ENCODE data around the gene ATXN1.

ATXN1 gene

GRCh38 chr6:16750566-16750965, 10.7 kb downstream of the ATXN1 start (continued):
- no peak for TF ChIP-seq TSHZ2 (CRISPR knock-in tag; IDR thresholded peaks at IDR 0.05)

GRCh38 chr6:16749516-16750485, 11.5 kb downstream of the ATXN1 start:
- TF ChIP-seq CSDC2 (CRISPR knock-in tag; IDR thresholded peaks at IDR 0.05) (no peak), ARNTL (CRISPR knock-in tag; IDR thresholded peaks at IDR 0.05; ENCODE audit: borderline replicate concordance, low read depth) (no peak), ZNF565 (CRISPR knock-in tag; conservative IDR thresholded peaks at IDR 0.05; ENCODE audit: low read depth) (no peak), PPARA (CRISPR knock-in tag; IDR thresholded peaks at IDR 0.05; ENCODE audit: borderline replicate concordance) (no peak), SNAI2 (CRISPR knock-in tag; IDR thresholded peaks at IDR 0.05) (no peak), PATZ1 (CRISPR knock-in tag; IDR thresholded peaks at IDR 0.05; ENCODE audit: borderline replicate concordance) (no peak), BACH2 (CRISPR knock-in tag; IDR thresholded peaks at IDR 0.05; ENCODE audit: borderline replicate concordance) (no peak), CREB5 (CRISPR knock-in tag; IDR thresholded peaks at IDR 0.05; ENCODE audit: low read depth) (no peak), ZFP3 (CRISPR knock-in tag; IDR thresholded peaks at IDR 0.05) (no peak)
- ATAC-seq = no peak

GRCh38 chr6:16748025-16748319, 13.3 kb downstream of the ATXN1 start:
- ATAC-seq = no peak
- TF ChIP-seq ZFP30 (CRISPR knock-in tag; IDR thresholded peaks at IDR 0.05) (no peak), PPARA (CRISPR knock-in tag; IDR thresholded peaks at IDR 0.05; ENCODE audit: borderline replicate concordance) (no peak), ISL1 (CRISPR knock-in tag; IDR thresholded peaks at IDR 0.05) (no peak)

GRCh38 chr6:16747232-16748024, 13.8 kb downstream of the ATXN1 start:
- TF ChIP-seq CSDC2 (CRISPR knock-in tag; IDR thresholded peaks at IDR 0.05) (no peak), POU6F1 (CRISPR knock-in tag; IDR thresholded peaks at IDR 0.05; ENCODE audit: borderline replicate concordance, low read depth) (no peak), PATZ1 (CRISPR knock-in tag; IDR thresholded peaks at IDR 0.05; ENCODE audit: borderline replicate concordance) (no peak), TSHZ2 (CRISPR knock-in tag; IDR thresholded peaks at IDR 0.05) (no peak), BACH2 (CRISPR knock-in tag; IDR thresholded peaks at IDR 0.05; ENCODE audit: borderline replicate concordance) (no peak), TOX (CRISPR knock-in tag; IDR thresholded peaks at IDR 0.05; ENCODE audit: borderline replicate concordance) (no peak)
- ATAC-seq = peak; percentile 77
